PC-9 (cell line): Measurements from ENCODE around the gene SORBS1. TPM values are rescaled to one million over a fixed set of nuclear protein-coding genes. Genes with fewer than 3 reads are reported as not detected.

ENCODE experiments used
- BruUV-seq: library from RNA; stranded (reverse); fragments of 400-500 nt; replicated peaks from 2 replicates; lab custom pipeline; 2021; lab: Mats Ljungman, UMichigan
- CTCF ChIA-PET: fragments of 300-600 bp; sonication (Branson Sonifier 250); formaldehyde crosslinking; loops from one replicate; lab custom pipeline; 2022; ENCODE audit warnings: antibody characterized with exemption; lab: Charles Lee
- POLR2A ChIA-PET: fragments of 300-600 bp; sonication (Branson Sonifier 250); formaldehyde crosslinking; loops from one replicate; lab custom pipeline; 2022; ENCODE audit warnings: antibody characterized with exemption; ENCODE audit not compliant: unreplicated experiment; lab: Charles Lee
- DNase-seq, 2 experiments: peaks; one replicate each; pipeline versions ENCODE4 v3.0.0 to v3.0.0-alpha.2; 2015 to 2022; ENCODE audit warnings: mixed read lengths in 1 of 2
- H2AFZ ChIP-seq: fragments of 200-600 bp; sonication (generic); 2 replicates; pipeline ENCODE4 v1.8.1; 2017; ENCODE audit warnings: antibody characterized with exemption
- H3F3A ChIP-seq: fragments of 200-600 bp; sonication (generic); 2 replicates; pipeline ENCODE4 v1.8.1; 2017; ENCODE audit warnings: antibody characterized with exemption, mild to moderate bottlenecking, low read depth; ENCODE audit not compliant: insufficient read depth
- H3K27ac ChIP-seq: fragments of 200-600 bp; sonication (generic); 2 replicates; pipeline ENCODE4 v1.6.1; 2016; ENCODE audit warnings: mixed run types
- H3K27me3 ChIP-seq: fragments of 200-600 bp; sonication (generic); 2 replicates; pipeline ENCODE4 v1.6.1; 2016; ENCODE audit warnings: low read depth, mixed run types; ENCODE audit not compliant: insufficient read depth
- H3K36me3 ChIP-seq: fragments of 200-600 bp; sonication (generic); 2 replicates; pipeline ENCODE4 v1.6.1; 2016; ENCODE audit warnings: low read depth, mixed run types
- H3K4me1 ChIP-seq: fragments of 200-600 bp; sonication (generic); replicated peaks from 2 replicates; pipeline ENCODE4 v1.6.1; 2016; ENCODE audit warnings: mixed run types; ENCODE audit not compliant: insufficient read depth
- H3K4me2 ChIP-seq: fragments of 200-600 bp; sonication (generic); 2 replicates; pipeline ENCODE4 v1.6.1; 2017; ENCODE audit warnings: mixed run types
- H3K4me3 ChIP-seq: fragments of 200-600 bp; sonication (generic); 2 replicates; pipeline ENCODE4 v1.6.1; 2016; ENCODE audit warnings: mixed run types
- H3K79me2 ChIP-seq: fragments of 200-600 bp; sonication (generic); 2 replicates; pipeline ENCODE4 v1.6.1; 2017; ENCODE audit warnings: low read depth, mixed run types
- H3K9me2 ChIP-seq: fragments of 200-600 bp; sonication (generic); 2 replicates; pipeline ENCODE4 v1.8.1; 2017; ENCODE audit warnings: mild to moderate bottlenecking; ENCODE audit not compliant: insufficient read depth
- H3K9me3 ChIP-seq: fragments of 200-600 bp; sonication (generic); 2 replicates; pipeline ENCODE4 v1.8.1; 2016; ENCODE audit warnings: low read depth; ENCODE audit not compliant: insufficient read depth
- H4K20me1 ChIP-seq: fragments of 200-600 bp; sonication (generic); 2 replicates; pipeline ENCODE4 v1.8.1; 2017; ENCODE audit not compliant: insufficient read depth
- CTCF ChIP-seq: fragments of 200-600 bp; sonication (generic); conservative IDR thresholded peaks from 2 replicates; pipeline ENCODE4 v1.6.1; 2017; ENCODE audit warnings: mixed run types, antibody characterized with exemption, mild to moderate bottlenecking, moderate library complexity
- EZH2 ChIP-seq: fragments of 200-600 bp; sonication (generic); IDR thresholded peaks from 2 replicates; pipeline ENCODE4 v1.8.0; 2017; ENCODE audit warnings: antibody characterized with exemption, low read depth
- intact Hi-C: fragments of 100-400 bp; cut with micrococcal nuclease; formaldehyde crosslinking; loops from one replicate; pipeline ENCODE4 v1.10.0; 2022; ENCODE audit not compliant: unreplicated experiment
- total RNA-seq: library from RNA; stranded (reverse); gene quantifications from 2 replicates; pipeline ENCODE4 v1.2.3, GENCODE V29; 2021

The SORBS1 gene
- total RNA-seq, 1 experiment from 2014 or later: 5.0 TPM

- POLR2A ChIA-PET: no interaction called here
- intact Hi-C loops: no loop called here
- no peaks in the 10 kb centered on the region for H4K20me1 ChIP-seq
Observed at GRCh38 chr10:95335933-95336699, 225.1 kb downstream of the SORBS1 start.

GRCh38 chr10:95334805-95335144 is 226.4 kb downstream of the SORBS1 start:
- Histone ChIP-seq H4K20me1 (no peaks in the 10 kb centered on the region), H2AFZ (no peak overlapping the region), H3K4me3 (no peak overlapping the region), H3K27me3 (no peaks in the 10 kb centered on the region), H3K4me2 (no peak overlapping the region), H3K36me3 (no peaks in the 10 kb centered on the region), H3K27ac (no peak overlapping the region), H3F3A (peaks cover 8% of the 10 kb centered on the region; the same call in 1 of the 2 replicates), H3K9me2 (no peaks in the 10 kb centered on the region), H3K4me1 (peaks cover 13% of the 10 kb centered on the region; the same call in 1 of the 2 replicates), H3K9me3 (no peaks in the 10 kb centered on the region), H3K79me2 (no peaks in the 10 kb centered on the region)
- CTCF ChIA-PET: no interaction called here
- POLR2A ChIA-PET: no interaction called here
- no peak for DNase-seq
- intact Hi-C loops: no loop called here
- BruUV-seq: TSS peak; percentile 19
- no peak for TF ChIP-seq CTCF
- no peak for TF ChIP-seq EZH2

More at GRCh38 chr10:95335933-95336699, 225.1 kb downstream of the SORBS1 start:
- Histone ChIP-seq H3K4me2 (no peak overlapping the region), H2AFZ (no peak overlapping the region), H3K27ac (no peak overlapping the region), H3K27me3 (no peaks in the 10 kb centered on the region), H3K9me2 (no peaks in the 10 kb centered on the region), H3K4me3 (no peak overlapping the region), H3K4me1 (0 out of 2 replicates have a peak, but pooled peaks cover under 1% of the 10 kb centered on the region), H3K79me2 (no peaks in the 10 kb centered on the region), H3K9me3 (no peaks in the 10 kb centered on the region), H3F3A (no peaks in the 10 kb centered on the region), H3K36me3 (no peaks in the 10 kb centered on the region)
- no peak for TF ChIP-seq CTCF
- no peak for DNase-seq
- CTCF ChIA-PET: no interaction called here
- no TSS peak for BruUV-seq

- Histone ChIP-seq H3K9me3 (no peaks in the 10 kb centered on the region), H2AFZ (no peak overlapping the region), H3K27ac (no peak overlapping the region), H3F3A (peaks cover 11% of the 10 kb centered on the region; the same call in 1 of the 2 replicates), H3K79me2 (no peaks in the 10 kb centered on the region), H3K4me2 (no peak overlapping the region), H3K4me1 (peaks cover 19% of the 10 kb centered on the region), H3K36me3 (no peaks in the 10 kb centered on the region), H3K27me3 (no peaks in the 10 kb centered on the region), H4K20me1 (no peaks in the 10 kb centered on the region), H3K4me3 (no peak overlapping the region), H3K9me2 (no peaks in the 10 kb centered on the region)
- DNase-seq: peak in 1 of 2 experiments; percentile 32
- ChIA-PET POLR2A (no interaction called here), CTCF (no interaction called here)
- TF ChIP-seq CTCF (no peak), EZH2 (no peak)
- BruUV-seq: TSS peak; percentile 67
- intact Hi-C loops: no loop called here
Observed at GRCh38 chr10:95333997-95334804, 227.0 kb downstream of the SORBS1 start.
